GM19452 (cell line): ENCODE results near the gene UGT1A6.

Experiments
- ATAC-seq: cut with Tn5 transposase; IDR thresholded peaks from one replicate; pipeline ENCODE4 v1.9.1; 2021; ENCODE audit not compliant: unreplicated experiment

Gene UGT1A6

GRCh38 chr2:233799087-233799665 is 106.5 kb downstream of the UGT1A6 start:
- ATAC-seq, result no peak

- ATAC-seq, result no peak
Observed at GRCh38 chr2:233799716-233800115, 107.0 kb downstream of the UGT1A6 start.

GRCh38 chr2:233800208-233800607 is 107.5 kb downstream of the UGT1A6 start:
- no peak for ATAC-seq

- no peak for ATAC-seq
Observed at GRCh38 chr2:233801357-233802131, 108.9 kb downstream of the UGT1A6 start.

- ATAC-seq, result no peak
Observed at GRCh38 chr2:233802132-233802815, 109.6 kb downstream of the UGT1A6 start.

GRCh38 chr2:233803292-233803911 is 110.7 kb downstream of the UGT1A6 start:
- ATAC-seq, result no peak

DNA sequence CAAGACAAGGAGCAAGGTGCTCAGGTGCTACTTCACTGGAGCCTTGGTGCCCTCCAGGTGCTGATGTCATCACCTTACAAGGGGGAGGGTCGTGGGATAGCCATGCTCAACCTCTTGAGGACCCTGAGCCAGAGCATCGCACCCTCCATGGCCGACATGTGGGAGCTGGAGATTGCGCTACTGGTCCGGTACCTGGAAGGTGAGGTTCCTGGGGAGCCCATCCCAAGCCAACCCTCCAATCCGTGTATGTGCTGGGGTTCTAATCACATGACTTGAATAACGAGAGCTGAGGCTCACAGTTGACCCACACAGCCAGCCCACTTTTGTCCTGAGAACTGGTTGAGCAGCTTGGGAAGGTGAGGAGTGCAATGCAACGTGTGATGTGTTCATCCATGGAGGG is 111.3 kb downstream of the UGT1A6 start:
- no peak for ATAC-seq

DNA sequence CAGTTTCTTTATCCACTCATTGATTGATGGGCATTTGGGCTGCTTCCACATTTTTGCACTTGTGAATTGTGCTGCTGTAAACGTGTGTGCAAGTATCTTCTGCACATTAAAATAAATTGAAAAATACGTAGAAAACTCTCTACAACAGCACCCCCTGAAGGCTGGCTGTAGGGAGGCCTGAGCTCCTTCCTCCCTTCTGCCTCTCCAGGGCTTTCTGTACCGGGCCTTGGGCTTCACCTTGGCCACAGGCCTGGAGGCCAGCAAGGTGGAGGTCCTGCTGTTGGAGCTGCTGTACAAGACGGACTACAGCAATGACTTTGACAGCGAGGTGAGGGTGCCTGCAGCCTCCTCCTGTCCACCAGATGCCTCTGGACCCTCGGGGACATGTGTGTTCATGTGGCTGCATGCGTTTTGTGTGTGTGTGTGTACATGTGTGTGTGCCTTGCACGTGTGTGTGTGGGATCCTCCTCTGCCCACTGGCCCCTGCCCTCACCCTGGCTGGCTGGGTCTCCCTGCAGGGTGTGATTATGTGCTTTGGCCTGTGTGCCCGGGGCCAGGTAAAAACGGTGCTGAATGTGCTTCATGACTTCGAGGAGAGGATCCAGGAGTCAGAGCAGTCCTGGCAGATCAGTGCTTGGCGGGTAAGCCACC is 114.7 kb downstream of the UGT1A6 start:
- ATAC-seq, result no peak

- ATAC-seq, result no peak
Observed at GRCh38 chr2:233807966-233808935, 115.6 kb downstream of the UGT1A6 start.

- ATAC-seq, result no peak
Observed at GRCh38 chr2:233810385-233810784, 117.7 kb downstream of the UGT1A6 start.

GRCh38 chr2:233811087-233811486 is 118.4 kb downstream of the UGT1A6 start:
- no peak for ATAC-seq

DNA sequence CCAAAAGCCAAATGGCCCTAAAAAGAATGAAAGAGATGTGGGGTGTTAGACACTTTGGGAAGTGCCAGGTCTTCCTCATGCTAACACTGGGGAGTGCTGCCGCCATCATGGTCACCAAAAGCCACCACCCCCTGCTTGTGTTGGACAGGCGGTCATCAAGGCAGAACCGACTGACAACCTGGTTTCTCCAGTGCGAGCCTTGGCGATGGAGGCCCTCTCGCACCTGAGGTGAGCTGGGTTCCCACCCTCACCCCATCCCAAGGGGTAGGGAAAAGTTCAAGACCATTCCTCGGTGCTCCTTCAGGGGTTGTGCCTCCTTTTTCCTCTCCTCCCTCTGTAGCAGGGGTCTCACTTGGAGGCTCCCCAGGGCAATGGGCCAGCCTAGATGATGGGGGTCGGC is 119.0 kb downstream of the UGT1A6 start:
- ATAC-seq, result no peak

DNA sequence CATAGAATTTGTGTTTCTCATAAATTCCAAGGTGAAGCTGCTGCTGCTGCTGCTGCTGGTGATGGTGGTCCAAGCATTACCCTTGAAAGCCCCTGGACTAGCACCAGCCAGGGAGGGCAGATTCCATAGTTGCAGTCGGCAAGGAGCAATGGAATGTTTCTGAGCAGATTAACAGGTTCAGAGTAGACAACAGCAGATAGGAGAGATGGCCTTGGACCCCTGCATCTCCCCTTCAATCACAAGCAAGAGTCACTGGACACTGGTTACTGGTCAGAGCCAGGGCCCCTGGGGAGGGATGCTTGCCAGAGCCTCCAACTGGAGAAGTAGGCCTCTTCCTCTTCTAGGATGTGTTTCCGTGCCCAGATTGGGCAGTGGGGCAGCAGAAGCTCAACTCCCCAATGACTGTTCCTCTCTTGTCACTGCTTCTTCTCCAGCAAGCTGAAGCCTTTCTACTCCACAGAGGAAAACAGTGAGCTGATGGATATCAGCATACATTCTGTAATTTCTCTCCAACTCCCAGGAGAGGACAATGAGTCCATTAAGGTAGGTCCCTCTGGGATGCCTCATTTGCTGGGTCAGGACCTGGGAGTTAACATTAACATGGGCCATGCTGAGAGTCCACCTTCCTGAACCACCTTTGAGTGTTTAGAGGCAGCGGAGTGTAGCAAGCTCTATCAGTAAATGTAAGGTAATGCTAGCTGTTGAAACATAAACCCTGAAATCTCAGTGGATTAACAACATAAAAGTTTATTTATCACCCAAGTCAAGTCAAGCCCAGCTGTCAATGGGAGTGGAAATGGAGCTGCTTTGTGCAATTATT is 120.8 kb downstream of the UGT1A6 start:
- no peak for ATAC-seq

- ATAC-seq, result no peak
Observed at GRCh38 chr2:233814056-233814835, 121.6 kb downstream of the UGT1A6 start.

DNA sequence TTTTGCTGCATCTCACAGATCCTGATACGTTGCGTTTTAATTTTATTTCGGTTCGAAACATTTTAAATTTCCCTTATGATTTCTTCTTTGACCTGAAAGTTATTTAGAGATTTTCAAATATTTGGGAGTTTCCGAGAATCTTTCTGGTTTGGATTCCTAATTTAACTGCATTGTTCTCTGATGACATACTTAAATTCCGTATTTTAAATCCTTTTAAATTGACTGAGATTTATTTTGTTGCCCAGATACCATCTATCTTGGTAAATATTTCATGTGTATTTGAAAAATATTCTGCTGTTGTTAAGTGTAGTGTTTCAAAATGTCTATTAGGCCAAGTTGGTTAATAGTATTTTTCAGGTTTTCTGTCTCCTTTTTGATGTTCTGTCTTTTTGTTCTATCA is 123.2 kb downstream of the UGT1A6 start:
- ATAC-seq, result no peak

- ATAC-seq, result no peak
Observed at GRCh38 chr2:233816334-233816733, 123.6 kb downstream of the UGT1A6 start.

- no peak for ATAC-seq
Observed at GRCh38 chr2:233816771-233817170, 124.1 kb downstream of the UGT1A6 start.

GRCh38 chr2:233817361-233817911 is 124.7 kb downstream of the UGT1A6 start:
- ATAC-seq, result no peak
